K562 (cell line): ENCODE data around the gene MFF. TPM values are rescaled to one million over a fixed set of nuclear protein-coding genes. Genes with fewer than 3 reads are reported as not detected.
A peak's percentile ranks its signal among the peaks of the same experiment; 100 is the strongest.

ENCODE experiments used
- ATAC-seq: fragments of 200-7000 bp; cut with Tn5 transposase; 3 replicates; pipeline ENCODE4 v1.9.1; 2020; ENCODE audit warnings: moderate library complexity
- BruUV-seq: library from RNA; stranded (reverse); fragments of 400-500 nt; replicated peaks from 2 replicates; lab custom pipeline; 2021; lab: Mats Ljungman, UMichigan
- CTCF ChIA-PET: fragments of 300-600 bp; formaldehyde crosslinking; extraction: SDS; loops from one replicate; lab custom pipeline; 2021; ENCODE audit warnings: low intra/inter-chr PET ratio; lab: Yijun Ruan, JAX
- POLR2A ChIA-PET: fragments of 300-600, 350-650 bp; sonication (Branson Sonifier 250); formaldehyde crosslinking; extraction: SDS; loops from one replicate; lab custom pipeline; 2021; ENCODE audit warnings: antibody characterized with exemption, inconsistent platforms; lab: Yijun Ruan, JAX
- DNase-seq, 4 experiments: peaks; one replicate each; pipeline versions ENCODE4 v3.0.0 to v3.0.0-alpha.2; 2011 to 2018; ENCODE audit warnings: low spot score in 3 of 4, mixed read lengths in 3 of 4; ENCODE audit errors: extremely low read depth in 1 of 4
- FAIRE-seq: peaks from 2 replicates; lab custom pipeline; 2011; peaks lifted over from hg19 to GRCh38; lab: Jason Lieb, UNC
- H2AFZ ChIP-seq: 2 replicates; pipeline ENCODE4 v1.6.0; 2011; ENCODE audit warnings: low read depth, low read length, control low read depth, inconsistent platforms
- H3K27ac ChIP-seq: fragments of 200-600 bp; 3 replicates; pipeline ENCODE4 v1.8.0; 2011; ENCODE audit warnings: low read depth, mild to moderate bottlenecking, control low read depth, inconsistent platforms, low read length, moderate library complexity, mixed read lengths; ENCODE audit errors: extremely low read depth
- H3K27me3 ChIP-seq, 2 experiments: fragments of 300-600 bp in 1 of 2; 2 replicates in 1 of 2; 3 replicates in 1 of 2; pipeline versions ENCODE4 v1.6.0 to v1.8.0; 2011; ENCODE audit warnings: inconsistent platforms in 2 of 2, low read length in 2 of 2, mild to moderate bottlenecking in 1 of 2, mixed read lengths in 1 of 2, moderate library complexity in 1 of 2; ENCODE audit not compliant: control insufficient read depth in 2 of 2, insufficient read depth in 2 of 2
- H3K36me3 ChIP-seq: fragments of 300-600 bp; 3 replicates; pipeline ENCODE4 v1.8.0; 2011; ENCODE audit warnings: mild to moderate bottlenecking, low read length, inconsistent platforms; ENCODE audit not compliant: control insufficient read depth, insufficient read depth
- H3K4me1 ChIP-seq, 2 experiments: fragments of 200-600 bp in 1 of 2; replicated peaks in 1 of 2; 2 replicates in 1 of 2; 3 replicates in 1 of 2; pipeline versions ENCODE4 v1.5.1 to v1.8.0; 2011; ENCODE audit warnings: inconsistent platforms in 2 of 2, low read length in 2 of 2, mild to moderate bottlenecking in 1 of 2, mixed read lengths in 1 of 2, moderate library complexity in 1 of 2; ENCODE audit not compliant: control insufficient read depth in 2 of 2, insufficient read depth in 2 of 2
- H3K4me2 ChIP-seq: 2 replicates; pipeline ENCODE4 v1.6.1; 2011; ENCODE audit warnings: low read length, control low read depth, inconsistent platforms, mixed read lengths; ENCODE audit not compliant: insufficient read depth
- H3K4me3 ChIP-seq: fragments of 200-600 bp; sonication (generic), shearing (Covaris generic); 2 replicates; pipeline ENCODE4 v1.5.1; 2016; ENCODE audit warnings: control low read depth, inconsistent platforms
- H3K79me2 ChIP-seq: fragments of 200-600 bp; 3 replicates; pipeline ENCODE4 v1.8.0; 2011; ENCODE audit warnings: low read length, inconsistent platforms; ENCODE audit not compliant: control insufficient read depth, insufficient read depth
- H3K9ac ChIP-seq, 2 experiments: 2 replicates each; pipeline versions ENCODE4 v1.6.0 to v1.6.1; 2011; ENCODE audit warnings: low read depth in 2 of 2, low read length in 2 of 2, control low read depth in 1 of 2, inconsistent platforms in 1 of 2, mild to moderate bottlenecking in 1 of 2, mixed read lengths in 1 of 2; ENCODE audit not compliant: insufficient read depth in 1 of 2
- H3K9me1 ChIP-seq: one replicate; pipeline ENCODE4 v1.6.0; 2011; ENCODE audit warnings: inconsistent platforms, mild to moderate bottlenecking, low read length, moderate library complexity; ENCODE audit not compliant: control insufficient read depth, insufficient read depth
- H3K9me3 ChIP-seq: replicated peaks from 2 replicates; pipeline ENCODE4 v1.5.1; 2011; ENCODE audit warnings: low read depth, low read length, inconsistent platforms; ENCODE audit not compliant: control insufficient read depth, insufficient read depth
- H4K20me1 ChIP-seq: replicated peaks from 2 replicates; pipeline ENCODE4 v1.6.1; 2011; ENCODE audit warnings: low read length, inconsistent platforms, mixed read lengths; ENCODE audit not compliant: control insufficient read depth, insufficient read depth
- HLTF ChIP-seq: fragments of 450-650 bp; IDR thresholded peaks from 2 replicates; pipeline ENCODE4 v1.6.1; 2016
- KHSRP ChIP-seq: fragments of 450-650 bp; IDR thresholded peaks from 2 replicates; pipeline ENCODE4 v1.6.1; 2017
- PCBP1 ChIP-seq: fragments of 200-400 bp; formaldehyde crosslinking; IDR thresholded peaks from 2 replicates; pipeline ENCODE4 v1.6.1; 2018; ENCODE audit warnings: mild to moderate bottlenecking, low read depth, low read length; ENCODE audit not compliant: poor library complexity, severe bottlenecking
- WGBS: fragments of 100-300 bp; shearing (Covaris generic); methylation state at CpG from one replicate; pipeline ENCODE4 v1.1.6; 2016; ENCODE audit warnings: low coverage, mixed read lengths; ENCODE audit not compliant: insufficient coverage; ENCODE audit errors: missing lambda C conversion rate; 5-methylcytosine and 5-hydroxymethylcytosine counted together
- in situ Hi-C: fragments of 300-500 bp; cut with MboI; formaldehyde crosslinking; loops from 4 replicates; pipeline ENCODE4 v1.15.0; 2018; ENCODE audit warnings: inconsistent platforms, mixed read lengths
- intact Hi-C: fragments of 100-400 bp; cut with micrococcal nuclease; formaldehyde crosslinking; loops from 2 replicates; pipeline ENCODE4 v1.14.2; 2022
- polyA plus RNA-seq, 8 experiments: library from polyadenylated mRNA; depleted of rRNA in 4 of 8; stranded (reverse) in 5 of 8; unstranded in 3 of 8; fragments of >200 nt; fragmentation: Nextera tagmentation in 2 of 8; fragmentation: Illumina TruSeq in 1 of 8; extraction: Ambion mirVana in 2 of 8; extraction: Trizol in 1 of 8; gene quantifications; 2 replicates each; pipeline versions ENCODE4 v1.2.1 to v1.2.3, GENCODE V29; 2011 to 2014; ENCODE audit warnings: inconsistent platforms in 1 of 8, missing spikeins in 1 of 8
- total RNA-seq, 7 experiments: library from RNA; depleted of rRNA in 6 of 7; stranded (reverse); fragments of >200 nt in 6 of 7; fragmentation: Illumina TruSeq in 2 of 7; extraction: Trizol in 2 of 7; gene quantifications; 2 replicates each; pipeline versions ENCODE4 v1.2.1 to v1.2.3, GENCODE V29; 2011 to 2021; ENCODE audit warnings: low replicate concordance in 1 of 7
- TF ChIP-seq, protein P1 (sequence below), 3 experiments: fragments of 200-800 bp in 1 of 3; fragments of 250-450 bp in 1 of 3; fragments of 450-650 bp in 1 of 3; sonication (Bioruptor Pico) in 1 of 3; sonication (Bioruptor generic) in 1 of 3; formaldehyde crosslinking in 1 of 3; IDR thresholded peaks; 2 replicates each; pipeline versions ENCODE4 v1.6.1 to v1.8.0; 2016 to 2022; ENCODE audit warnings: mild to moderate bottlenecking in 2 of 3, missing genetic modification characterization in 2 of 3, missing compliant biosample characterization in 1 of 3, moderate library complexity in 1 of 3

Gene MFF
- total and polyA plus RNA-seq, 9 of the 15 experiments (the other 6 are each of a cell fraction or from before 2014, with no cell fraction given) = 9.4 to 75.4 (median 55.7) TPM

DNA sequence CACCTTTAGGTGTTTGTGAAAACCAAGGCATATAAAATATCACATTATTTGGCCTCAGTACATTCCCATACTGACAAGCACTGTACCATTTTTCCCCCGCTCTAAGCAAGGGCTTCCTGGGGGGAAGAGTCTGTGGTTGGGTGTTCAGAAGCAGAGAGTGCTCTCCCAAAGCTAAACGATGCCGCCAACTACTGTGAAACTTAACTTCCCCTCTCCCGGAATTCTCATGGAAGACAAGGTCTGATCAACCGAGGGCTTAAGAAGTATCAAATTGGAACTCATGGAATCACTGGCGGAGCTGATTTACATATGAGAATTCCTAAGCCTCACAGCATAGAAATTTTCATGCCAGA, 433 bp upstream of the MFF start:
- intact Hi-C loops (loop anchor here (10.0 kb wide), 1 partner anchor 190 kb away; no protein-coding TSS in a partner anchor), in situ Hi-C loops (no loop called here)
- H3K9me1 ChIP-seq = no peaks in the 10 kb centered on the region
- H4K20me1 ChIP-seq = no peaks in the 10 kb centered on the region
- H2AFZ ChIP-seq = peak overlapping the region; percentile 89
- H3K9ac ChIP-seq = peak overlapping the region in 1 of 2 experiments; percentile 78; a peak in 2 of 4 replicates
- FAIRE-seq (no peak), ATAC-seq (no peak), DNase-seq (peak in 3 of 4 experiments; percentile 8 to 22 (median 9))
- no peaks in the 10 kb centered on the region for H3K27me3 ChIP-seq
- peak overlapping the region; percentile 76 for H3K4me3 ChIP-seq
- POLR2A ChIA-PET = interaction anchor here (0.9 kb wide), 1 partner anchor 30 kb away, joined by 6 read pairs; no protein-coding TSS in a partner anchor
- H3K4me1 ChIP-seq = peaks cover 7 to 11% of the 10 kb centered on the region in 2 experiments; a peak in 3 of 5 replicates
- TF ChIP-seq HLTF (no peak), KHSRP (no peak), PCBP1 (no peak)
- TF ChIP-seq, protein P1, sequence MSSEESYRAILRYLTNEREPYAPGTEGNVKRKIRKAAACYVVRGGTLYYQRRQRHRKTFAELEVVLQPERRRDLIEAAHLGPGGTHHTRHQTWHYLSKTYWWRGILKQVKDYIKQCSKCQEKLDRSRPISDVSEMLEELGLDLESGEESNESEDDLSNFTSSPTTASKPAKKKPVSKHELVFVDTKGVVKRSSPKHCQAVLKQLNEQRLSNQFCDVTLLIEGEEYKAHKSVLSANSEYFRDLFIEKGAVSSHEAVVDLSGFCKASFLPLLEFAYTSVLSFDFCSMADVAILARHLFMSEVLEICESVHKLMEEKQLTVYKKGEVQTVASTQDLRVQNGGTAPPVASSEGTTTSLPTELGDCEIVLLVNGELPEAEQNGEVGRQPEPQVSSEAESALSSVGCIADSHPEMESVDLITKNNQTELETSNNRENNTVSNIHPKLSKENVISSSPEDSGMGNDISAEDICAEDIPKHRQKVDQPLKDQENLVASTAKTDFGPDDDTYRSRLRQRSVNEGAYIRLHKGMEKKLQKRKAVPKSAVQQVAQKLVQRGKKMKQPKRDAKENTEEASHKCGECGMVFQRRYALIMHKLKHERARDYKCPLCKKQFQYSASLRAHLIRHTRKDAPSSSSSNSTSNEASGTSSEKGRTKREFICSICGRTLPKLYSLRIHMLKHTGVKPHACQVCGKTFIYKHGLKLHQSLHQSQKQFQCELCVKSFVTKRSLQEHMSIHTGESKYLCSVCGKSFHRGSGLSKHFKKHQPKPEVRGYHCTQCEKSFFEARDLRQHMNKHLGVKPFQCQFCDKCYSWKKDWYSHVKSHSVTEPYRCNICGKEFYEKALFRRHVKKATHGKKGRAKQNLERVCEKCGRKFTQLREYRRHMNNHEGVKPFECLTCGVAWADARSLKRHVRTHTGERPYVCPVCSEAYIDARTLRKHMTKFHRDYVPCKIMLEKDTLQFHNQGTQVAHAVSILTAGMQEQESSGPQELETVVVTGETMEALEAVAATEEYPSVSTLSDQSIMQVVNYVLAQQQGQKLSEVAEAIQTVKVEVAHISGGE (CRISPR knock-in tag; IDR thresholded peaks at IDR 0.05) = 0 out of 6 replicates have a peak, but pooled peaks of 1 of the 3 experiments have one; percentile 1
- H3K27ac ChIP-seq = peak overlapping the region; percentile 78
- 32% methylated on average over 6 of the region's 6 CpGs for WGBS
- H3K79me2 ChIP-seq = peaks cover 40% of the 10 kb centered on the region
- BruUV-seq = TSS peak; percentile 71
- peaks cover 9% of the 10 kb centered on the region; the same call in 1 of the 3 replicates for H3K36me3 ChIP-seq
- CTCF ChIA-PET = no interaction called here
- H3K4me2 ChIP-seq = peak overlapping the region; percentile 76
- peaks cover 6% of the 10 kb centered on the region; the same call in 1 of the 2 replicates for H3K9me3 ChIP-seq
